Stimulated activated CD8-positive, alpha-beta memory T cell treated with anti-CD3 and anti-CD28 coated beads, Interleukin-7, amount 100 ng/mL, for 24 hours (primary cell): ENCODE results near the gene IL23A.
"Not testable (repeated sequence)": the region's sequence is repeated elsewhere in the genome, so short reads cannot be mapped to it uniquely, and the experiment has no call there.

Experiments used
- DNase-seq: peaks from one replicate; pipeline ENCODE4 v3.0.0-alpha.2; 2020; ENCODE audit warnings: low read depth

The IL23A gene

GRCh38 chr12:56338308-56339157, at the start of gene IL23A:
Gene IL23A (plus strand): TSS chr12:56338884. CDS start chr12:56339045, 161 bp downstream.
- DNase-seq: peak; percentile 74

GRCh38 chr12:56293795-56294194, 44.9 kb upstream of the IL23A start:
- no peak for DNase-seq

GRCh38 chr12:56296295-56296694, 42.4 kb upstream of the IL23A start:
- no peak for DNase-seq

GRCh38 chr12:56297400-56297799, 41.3 kb upstream of the IL23A start:
- DNase-seq: no peak

- DNase-seq: no peak
Observed at GRCh38 chr12:56298828-56299227, 39.9 kb upstream of the IL23A start.

GRCh38 chr12:56299308-56299852, 39.3 kb upstream of the IL23A start:
- DNase-seq: no peak

GRCh38 chr12:56299853-56300643, 38.6 kb upstream of the IL23A start, which contains the start of gene CS:
Gene CS (minus strand): TSS chr12:56300330. CDS start chr12:56300201, 129 bp downstream.
- peak; percentile 97 for DNase-seq

- no peak for DNase-seq
Observed at GRCh38 chr12:56300644-56301464, 37.8 kb upstream of the IL23A start.

- DNase-seq: no peak
Observed at GRCh38 chr12:56304276-56304675, 34.4 kb upstream of the IL23A start.

GRCh38 chr12:56304872-56305590, 33.7 kb upstream of the IL23A start:
- DNase-seq: no peak

- DNase-seq: no peak
Observed at GRCh38 chr12:56307221-56307965, 31.3 kb upstream of the IL23A start.

GRCh38 chr12:56308714-56309113, 30.0 kb upstream of the IL23A start:
- no peak for DNase-seq

GRCh38 chr12:56311003-56311402, 27.7 kb upstream of the IL23A start:
- DNase-seq: no peak

GRCh38 chr12:56315249-56315621, 23.4 kb upstream of the IL23A start:
- no peak for DNase-seq

GRCh38 chr12:56315622-56316473, 22.8 kb upstream of the IL23A start, which contains the start of gene CNPY2:
Gene CNPY2 (minus strand): TSS chr12:56315988. CDS start chr12:56315217, 771 bp downstream.
- peak; percentile 86 for DNase-seq

- no peak for DNase-seq
Observed at GRCh38 chr12:56317675-56318074, 21.0 kb upstream of the IL23A start.

- no peak for DNase-seq
Observed at GRCh38 chr12:56321027-56321426, 17.7 kb upstream of the IL23A start.

- DNase-seq: not testable (repeated sequence)
Observed at GRCh38 chr12:56321610-56322009, 17.1 kb upstream of the IL23A start.

GRCh38 chr12:56324206-56324605, 14.5 kb upstream of the IL23A start:
- no peak for DNase-seq
